GM12891 (cell line): Measurements from ENCODE around the gene EIF3CL.
"Not testable (repeated sequence)": the region's sequence is repeated elsewhere in the genome, so short reads cannot be mapped to it uniquely, and the experiment has no call there.

ENCODE experiments used
- POLR2A ChIP-seq: IDR thresholded peaks from 2 replicates; pipeline ENCODE4 v1.6.1; 2011; ENCODE audit warnings: low read depth, low read length, control low read depth
- POLR2AphosphoS5 ChIP-seq: IDR thresholded peaks from 2 replicates; pipeline ENCODE4 v1.6.1; 2011; ENCODE audit warnings: low read depth, low read length, control low read depth
- SPI1 ChIP-seq: IDR thresholded peaks from 2 replicates; pipeline ENCODE4 v1.6.1; 2011; ENCODE audit warnings: low read depth, low read length, control low read depth
- TAF1 ChIP-seq: IDR thresholded peaks from 2 replicates; pipeline ENCODE4 v1.6.1; 2011; ENCODE audit warnings: low read depth, low read length, control low read depth

DNA sequence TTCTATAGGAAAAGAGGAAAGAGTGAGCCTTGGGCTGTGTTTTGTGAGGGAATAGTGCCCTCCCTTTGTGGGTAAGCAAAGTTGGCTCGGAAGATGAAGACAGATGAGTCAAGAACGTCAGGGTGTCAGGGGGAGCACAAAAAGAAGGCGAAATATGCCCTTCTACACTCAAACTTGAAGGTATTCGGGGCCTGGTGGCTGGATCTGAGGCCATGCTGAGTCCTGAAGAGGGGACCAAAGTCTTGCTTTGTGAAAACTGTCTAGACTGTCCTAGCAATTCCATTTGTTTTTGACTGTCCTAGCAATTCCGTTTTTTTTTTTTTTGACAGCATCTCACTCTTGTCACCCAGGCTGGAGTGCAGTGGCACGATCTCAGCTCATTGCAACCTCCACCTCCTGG lies 35.3 kb upstream of the EIF3CL start:
- TF ChIP-seq POLR2A, POLR2AphosphoS5, TAF1, SPI1: not testable (repeated sequence)
